ENCODE data around the gene CLIC5. TPM values are rescaled to one million over a fixed set of nuclear protein-coding genes. Genes with fewer than 3 reads are reported as not detected.

The CLIC5 gene
- polyA plus RNA-seq, 1 donor from 2014 or later = 0.22 TPM

DNA sequence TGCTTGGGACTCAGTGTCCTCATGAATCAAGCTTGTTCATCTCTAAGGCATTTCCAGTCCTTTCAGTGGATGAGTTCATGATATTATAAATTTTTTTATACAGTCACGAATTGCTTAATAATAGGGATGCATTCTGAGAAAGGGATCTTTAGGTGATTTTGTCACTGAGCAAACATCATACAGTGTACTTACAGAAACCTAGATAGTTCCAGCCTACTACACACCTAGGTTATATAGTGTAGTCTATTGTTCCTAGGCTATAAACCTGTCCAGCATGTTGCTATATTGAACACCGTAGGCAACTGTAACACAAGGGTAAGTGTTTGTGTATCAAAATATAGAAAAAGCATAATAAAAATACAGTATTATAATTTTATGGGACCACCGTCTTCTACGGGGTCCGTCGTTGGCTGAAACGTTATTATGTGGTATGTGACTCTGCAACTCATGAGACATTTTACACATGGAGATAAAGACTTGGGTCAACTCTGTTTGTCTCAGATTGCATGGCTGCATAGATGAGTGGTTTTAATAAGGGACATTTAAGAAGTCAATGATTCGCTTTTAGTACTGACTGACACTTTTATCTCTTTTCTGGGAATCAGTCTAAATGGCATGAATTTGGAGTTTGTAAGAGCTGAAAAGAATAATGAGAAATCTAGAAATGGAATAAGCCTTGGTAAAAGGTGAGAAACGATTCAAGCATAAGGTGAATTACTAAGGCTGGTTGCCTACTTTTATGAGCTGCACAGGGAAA lies 33.2 kb downstream of the CLIC5 start:
- no peaks in the 10 kb centered on the region for H3K36me3 ChIP-seq (ENCODE audit: insufficient read depth, low read length)
- H3K27me3 ChIP-seq (ENCODE audit: insufficient read depth, low read depth, low read length) = no peaks in the 10 kb centered on the region
- H3K79me2 ChIP-seq (replicated peaks; ENCODE audit: insufficient read depth, low read length) = no peaks in the 10 kb centered on the region
- H3K9ac ChIP-seq (ENCODE audit: low read length) = no peak overlapping the region
- no peak overlapping the region for H3K4me3 ChIP-seq (ENCODE audit: low read length)
- no peak for TF ChIP-seq SMC3 (conservative IDR thresholded peaks at IDR 0.05; ENCODE audit: poor library complexity)
- no peak for TF ChIP-seq TAF1 (IDR thresholded peaks at IDR 0.05; ENCODE audit: low read depth)
- no peak for TF ChIP-seq EZH2 (IDR thresholded peaks at IDR 0.05; ENCODE audit: borderline replicate concordance, insufficient read depth, low read length, poor library complexity, severe bottlenecking)
- TF ChIP-seq RAD21 (conservative IDR thresholded peaks at IDR 0.05) = no peak
- TF ChIP-seq, protein P1, sequence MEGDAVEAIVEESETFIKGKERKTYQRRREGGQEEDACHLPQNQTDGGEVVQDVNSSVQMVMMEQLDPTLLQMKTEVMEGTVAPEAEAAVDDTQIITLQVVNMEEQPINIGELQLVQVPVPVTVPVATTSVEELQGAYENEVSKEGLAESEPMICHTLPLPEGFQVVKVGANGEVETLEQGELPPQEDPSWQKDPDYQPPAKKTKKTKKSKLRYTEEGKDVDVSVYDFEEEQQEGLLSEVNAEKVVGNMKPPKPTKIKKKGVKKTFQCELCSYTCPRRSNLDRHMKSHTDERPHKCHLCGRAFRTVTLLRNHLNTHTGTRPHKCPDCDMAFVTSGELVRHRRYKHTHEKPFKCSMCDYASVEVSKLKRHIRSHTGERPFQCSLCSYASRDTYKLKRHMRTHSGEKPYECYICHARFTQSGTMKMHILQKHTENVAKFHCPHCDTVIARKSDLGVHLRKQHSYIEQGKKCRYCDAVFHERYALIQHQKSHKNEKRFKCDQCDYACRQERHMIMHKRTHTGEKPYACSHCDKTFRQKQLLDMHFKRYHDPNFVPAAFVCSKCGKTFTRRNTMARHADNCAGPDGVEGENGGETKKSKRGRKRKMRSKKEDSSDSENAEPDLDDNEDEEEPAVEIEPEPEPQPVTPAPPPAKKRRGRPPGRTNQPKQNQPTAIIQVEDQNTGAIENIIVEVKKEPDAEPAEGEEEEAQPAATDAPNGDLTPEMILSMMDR (IDR thresholded peaks at IDR 0.05; ENCODE audit: poor library complexity, severe bottlenecking) = no peak
- TF ChIP-seq POLR2AphosphoS5 (IDR thresholded peaks at IDR 0.05) = no peak
- TF ChIP-seq EP300 (conservative IDR thresholded peaks at IDR 0.05; ENCODE audit: poor library complexity, severe bottlenecking) = no peak
- TF ChIP-seq, protein P2, sequence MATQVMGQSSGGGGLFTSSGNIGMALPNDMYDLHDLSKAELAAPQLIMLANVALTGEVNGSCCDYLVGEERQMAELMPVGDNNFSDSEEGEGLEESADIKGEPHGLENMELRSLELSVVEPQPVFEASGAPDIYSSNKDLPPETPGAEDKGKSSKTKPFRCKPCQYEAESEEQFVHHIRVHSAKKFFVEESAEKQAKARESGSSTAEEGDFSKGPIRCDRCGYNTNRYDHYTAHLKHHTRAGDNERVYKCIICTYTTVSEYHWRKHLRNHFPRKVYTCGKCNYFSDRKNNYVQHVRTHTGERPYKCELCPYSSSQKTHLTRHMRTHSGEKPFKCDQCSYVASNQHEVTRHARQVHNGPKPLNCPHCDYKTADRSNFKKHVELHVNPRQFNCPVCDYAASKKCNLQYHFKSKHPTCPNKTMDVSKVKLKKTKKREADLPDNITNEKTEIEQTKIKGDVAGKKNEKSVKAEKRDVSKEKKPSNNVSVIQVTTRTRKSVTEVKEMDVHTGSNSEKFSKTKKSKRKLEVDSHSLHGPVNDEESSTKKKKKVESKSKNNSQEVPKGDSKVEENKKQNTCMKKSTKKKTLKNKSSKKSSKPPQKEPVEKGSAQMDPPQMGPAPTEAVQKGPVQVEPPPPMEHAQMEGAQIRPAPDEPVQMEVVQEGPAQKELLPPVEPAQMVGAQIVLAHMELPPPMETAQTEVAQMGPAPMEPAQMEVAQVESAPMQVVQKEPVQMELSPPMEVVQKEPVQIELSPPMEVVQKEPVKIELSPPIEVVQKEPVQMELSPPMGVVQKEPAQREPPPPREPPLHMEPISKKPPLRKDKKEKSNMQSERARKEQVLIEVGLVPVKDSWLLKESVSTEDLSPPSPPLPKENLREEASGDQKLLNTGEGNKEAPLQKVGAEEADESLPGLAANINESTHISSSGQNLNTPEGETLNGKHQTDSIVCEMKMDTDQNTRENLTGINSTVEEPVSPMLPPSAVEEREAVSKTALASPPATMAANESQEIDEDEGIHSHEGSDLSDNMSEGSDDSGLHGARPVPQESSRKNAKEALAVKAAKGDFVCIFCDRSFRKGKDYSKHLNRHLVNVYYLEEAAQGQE (IDR thresholded peaks at IDR 0.05; ENCODE audit: borderline replicate concordance) = no peak
- TF ChIP-seq MXI1 (conservative IDR thresholded peaks at IDR 0.05; ENCODE audit: poor library complexity, severe bottlenecking) = no peak
- H3F3A ChIP-seq (ENCODE audit: insufficient read depth, low read length, poor library complexity, severe bottlenecking) = no peaks in the 10 kb centered on the region
- H3K9me2 ChIP-seq (ENCODE audit: insufficient read depth, low read length) = no peaks in the 10 kb centered on the region
- no peaks in the 10 kb centered on the region for H3K9me3 ChIP-seq (ENCODE audit: low read length)
- H2AFZ ChIP-seq (ENCODE audit: low read depth, low read length) = no peak overlapping the region
- no peaks in the 10 kb centered on the region for H4K20me1 ChIP-seq (ENCODE audit: insufficient read depth)
- no peak overlapping the region for H3K4me2 ChIP-seq (ENCODE audit: low read length)
- no peak overlapping the region for H3K27ac ChIP-seq (ENCODE audit: low read length)

DNA sequence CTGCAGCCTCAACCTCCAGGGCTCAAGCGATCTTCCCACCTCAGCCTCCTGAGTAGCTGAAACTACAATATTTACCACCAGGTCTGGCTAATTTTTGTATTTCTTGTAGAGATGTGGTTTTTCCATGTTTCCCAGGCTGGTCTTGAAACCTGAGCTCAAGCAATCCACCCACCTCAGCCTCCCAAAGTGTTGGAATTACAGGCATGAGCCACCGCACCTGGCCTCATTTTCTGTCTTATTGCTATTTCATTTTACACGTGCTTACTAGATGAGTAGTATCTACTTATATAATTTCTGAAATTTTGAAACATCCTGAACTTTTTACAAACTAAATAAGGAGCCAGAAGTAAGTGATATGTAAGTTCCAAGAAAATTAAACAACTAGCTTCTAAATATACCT lies 34.6 kb downstream of the CLIC5 start:
- Histone ChIP-seq H3K9me3 (ENCODE audit: low read length) (no peaks in the 10 kb centered on the region), H3K4me2 (ENCODE audit: low read length) (no peak overlapping the region), H3K36me3 (ENCODE audit: insufficient read depth, low read length) (no peaks in the 10 kb centered on the region), H3K4me3 (ENCODE audit: low read length) (no peak overlapping the region), H4K20me1 (ENCODE audit: insufficient read depth) (no peaks in the 10 kb centered on the region), H3K79me2 (replicated peaks; ENCODE audit: insufficient read depth, low read length) (no peaks in the 10 kb centered on the region), H3F3A (ENCODE audit: insufficient read depth, low read length, poor library complexity, severe bottlenecking) (no peaks in the 10 kb centered on the region), H3K27ac (ENCODE audit: low read length) (no peak overlapping the region), H3K9ac (ENCODE audit: low read length) (no peak overlapping the region), H3K9me2 (ENCODE audit: insufficient read depth, low read length) (no peaks in the 10 kb centered on the region), H2AFZ (ENCODE audit: low read depth, low read length) (no peak overlapping the region), H3K27me3 (ENCODE audit: insufficient read depth, low read depth, low read length) (no peaks in the 10 kb centered on the region)
- TF ChIP-seq MXI1 (conservative IDR thresholded peaks at IDR 0.05; ENCODE audit: poor library complexity, severe bottlenecking) = no peak
- TF ChIP-seq RAD21 (conservative IDR thresholded peaks at IDR 0.05) = no peak
- TF ChIP-seq SMC3 (conservative IDR thresholded peaks at IDR 0.05; ENCODE audit: poor library complexity) = no peak
- TF ChIP-seq POLR2AphosphoS5 (IDR thresholded peaks at IDR 0.05) = no peak
- TF ChIP-seq, protein P1 (IDR thresholded peaks at IDR 0.05; ENCODE audit: poor library complexity, severe bottlenecking) = no peak
- no peak for TF ChIP-seq EP300 (conservative IDR thresholded peaks at IDR 0.05; ENCODE audit: poor library complexity, severe bottlenecking)
- TF ChIP-seq, protein P2 (IDR thresholded peaks at IDR 0.05; ENCODE audit: borderline replicate concordance) = no peak
- no peak for TF ChIP-seq TAF1 (IDR thresholded peaks at IDR 0.05; ENCODE audit: low read depth)
- no peak for TF ChIP-seq EZH2 (IDR thresholded peaks at IDR 0.05; ENCODE audit: borderline replicate concordance, insufficient read depth, low read length, poor library complexity, severe bottlenecking)
